GM18868 (cell line): ENCODE results near the gene TTC28.

Source experiments
- ATAC-seq: cut with Tn5 transposase; IDR thresholded peaks from one replicate; pipeline ENCODE4 v1.9.1; 2021; ENCODE audit warnings: mild to moderate bottlenecking, moderate library complexity; ENCODE audit not compliant: unreplicated experiment

Gene TTC28

DNA sequence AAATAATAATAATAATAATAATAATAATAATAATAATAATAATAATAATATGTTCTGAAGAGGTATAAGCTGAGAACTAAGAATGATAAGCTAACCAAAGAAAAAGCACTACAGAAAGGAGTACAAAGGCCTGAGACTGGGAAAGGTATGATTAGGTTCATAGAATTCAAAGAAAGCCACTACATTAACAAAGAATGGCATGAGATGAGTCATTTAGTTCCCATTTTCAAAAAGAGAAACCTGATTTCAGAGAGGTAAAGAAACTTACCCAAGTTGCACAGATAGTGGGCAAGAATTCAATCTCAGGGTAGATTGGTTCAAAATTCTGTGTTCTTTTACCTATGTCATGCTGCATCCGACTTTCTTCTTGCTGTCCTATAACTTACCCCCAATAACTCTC lies 350.9 kb downstream of the TTC28 start:
- ATAC-seq = no peak

DNA sequence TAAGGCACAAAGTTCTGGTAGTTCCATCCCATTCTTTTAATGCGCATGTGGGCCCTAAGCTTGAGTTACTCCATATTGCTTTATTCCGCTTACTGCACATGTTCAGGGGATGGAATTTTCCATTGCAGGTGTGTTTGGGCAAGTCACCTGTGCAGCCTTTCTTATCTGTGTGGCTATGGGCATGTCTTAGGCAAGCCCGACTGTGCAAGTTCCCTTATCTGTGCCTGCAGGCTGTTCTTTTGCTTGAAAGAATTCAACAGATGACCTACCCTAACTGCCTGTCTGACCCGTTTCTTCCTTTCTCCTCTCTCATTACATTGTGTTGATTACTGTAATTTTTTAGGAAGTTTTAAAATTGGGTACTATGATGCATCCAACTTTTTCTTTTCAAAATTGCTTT lies 363.6 kb downstream of the TTC28 start:
- ATAC-seq = no peak

DNA sequence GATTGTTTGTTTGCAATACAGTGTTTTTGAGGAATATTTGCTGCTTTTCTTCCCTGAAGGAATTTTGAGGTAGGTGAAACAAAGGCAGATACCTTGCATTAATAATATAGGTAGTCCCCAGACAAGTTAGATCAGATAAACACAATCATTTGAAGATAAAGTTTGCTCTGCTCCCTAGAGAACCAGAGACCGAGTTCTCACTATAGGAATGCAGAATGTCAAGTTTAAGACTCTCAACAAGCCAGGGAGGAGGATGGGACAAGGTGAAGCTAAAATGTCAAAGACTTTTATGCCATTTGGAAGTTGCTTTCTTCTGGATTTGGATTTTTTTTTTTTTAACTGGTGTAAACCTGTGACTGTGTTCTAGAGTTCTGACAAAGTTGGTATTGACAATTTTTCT lies 364.7 kb downstream of the TTC28 start:
- ATAC-seq = no peak

DNA sequence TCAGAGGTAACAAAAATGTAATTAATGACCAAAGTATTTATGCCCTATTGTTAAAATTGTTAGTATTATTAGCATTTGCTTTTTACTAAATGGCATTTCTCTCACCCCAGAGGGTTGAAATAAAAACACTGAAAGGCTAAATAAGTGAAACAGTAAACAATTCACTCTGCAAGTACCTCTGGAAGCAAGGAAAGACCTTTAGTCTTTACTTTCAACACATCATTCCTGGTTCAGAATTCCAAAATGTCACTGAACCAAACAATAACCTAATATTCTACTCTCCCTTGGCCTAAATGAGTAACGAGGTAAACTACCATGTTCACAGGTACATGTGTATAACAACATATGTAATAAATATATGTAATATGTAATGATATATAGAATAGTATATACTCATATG lies 369.3 kb downstream of the TTC28 start:
- no peak for ATAC-seq

DNA sequence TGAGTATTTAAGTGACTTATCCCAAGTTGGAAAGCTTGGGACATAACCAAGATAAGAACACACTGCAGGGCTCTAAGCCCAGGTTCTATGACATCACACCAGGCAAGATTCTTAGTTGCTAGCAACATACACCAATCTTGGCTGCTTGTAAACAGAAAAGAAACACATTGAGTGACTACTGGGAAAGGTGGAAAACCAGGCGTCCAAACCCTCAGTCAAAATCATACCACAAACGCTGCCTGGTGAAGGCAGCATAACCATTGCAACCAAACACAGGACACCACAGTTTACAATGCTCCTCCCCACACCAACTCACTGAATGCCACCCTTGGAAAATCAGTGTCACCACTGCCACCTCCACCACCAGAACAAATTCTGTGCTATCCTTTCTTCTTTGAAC lies 379.9 kb downstream of the TTC28 start:
- ATAC-seq = no peak

DNA sequence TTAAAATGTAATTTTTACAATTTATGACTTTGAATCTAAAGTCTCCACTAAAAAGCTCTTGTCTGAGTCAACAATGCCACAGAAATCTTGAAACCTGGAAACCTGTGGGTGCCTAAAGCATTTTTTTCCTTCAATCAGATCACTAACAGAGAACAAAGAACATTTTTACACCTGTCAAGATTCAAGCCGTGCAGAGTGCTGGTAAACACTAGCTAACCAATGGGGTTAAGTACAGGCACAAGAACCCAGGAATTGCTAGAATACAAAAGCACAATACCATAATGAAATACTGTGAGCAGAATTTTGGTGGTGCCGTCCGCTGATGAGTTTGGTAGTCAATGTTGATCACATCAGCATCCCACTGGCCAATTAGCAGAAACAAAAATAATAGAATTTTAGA lies 380.3 kb downstream of the TTC28 start:
- no peak for ATAC-seq

DNA sequence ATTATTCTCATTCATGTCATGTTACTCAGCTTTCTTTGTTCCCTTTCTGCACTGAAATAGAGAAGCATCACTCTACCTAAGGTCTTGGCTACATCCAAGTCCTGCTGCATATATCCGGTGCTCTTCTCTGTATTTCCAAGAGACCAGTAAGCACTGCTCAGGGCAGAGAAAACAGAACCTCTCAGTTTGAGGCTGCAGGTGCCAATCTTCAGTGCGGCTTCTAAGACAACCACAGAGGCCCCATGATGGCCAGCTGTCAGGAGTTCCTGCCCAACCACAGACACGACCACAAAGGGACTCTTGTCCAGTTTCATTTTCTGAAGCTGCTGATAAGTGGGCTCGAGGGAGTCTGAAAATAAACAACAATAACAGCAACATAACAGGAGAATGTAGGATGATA lies 382.1 kb downstream of the TTC28 start:
- peak; percentile 57 for ATAC-seq

DNA sequence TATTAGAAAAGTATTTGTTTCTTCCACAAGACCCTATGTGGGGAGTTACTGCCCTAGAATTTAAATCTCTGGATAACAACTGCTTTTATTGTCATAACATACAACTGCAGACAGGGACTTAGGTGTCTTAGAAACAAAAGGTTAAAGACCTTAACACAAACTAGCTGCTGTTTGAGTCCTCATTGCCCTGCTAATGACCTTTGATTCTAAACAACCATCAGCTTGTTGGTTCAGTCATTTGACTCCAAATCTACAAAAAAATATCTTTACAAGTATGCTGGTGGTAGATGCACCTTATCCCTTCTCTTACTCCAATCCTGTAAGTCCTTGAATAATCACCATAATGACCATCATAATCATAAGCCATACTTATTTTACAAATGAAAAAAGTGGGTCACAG lies 383.2 kb downstream of the TTC28 start:
- no peak for ATAC-seq

DNA sequence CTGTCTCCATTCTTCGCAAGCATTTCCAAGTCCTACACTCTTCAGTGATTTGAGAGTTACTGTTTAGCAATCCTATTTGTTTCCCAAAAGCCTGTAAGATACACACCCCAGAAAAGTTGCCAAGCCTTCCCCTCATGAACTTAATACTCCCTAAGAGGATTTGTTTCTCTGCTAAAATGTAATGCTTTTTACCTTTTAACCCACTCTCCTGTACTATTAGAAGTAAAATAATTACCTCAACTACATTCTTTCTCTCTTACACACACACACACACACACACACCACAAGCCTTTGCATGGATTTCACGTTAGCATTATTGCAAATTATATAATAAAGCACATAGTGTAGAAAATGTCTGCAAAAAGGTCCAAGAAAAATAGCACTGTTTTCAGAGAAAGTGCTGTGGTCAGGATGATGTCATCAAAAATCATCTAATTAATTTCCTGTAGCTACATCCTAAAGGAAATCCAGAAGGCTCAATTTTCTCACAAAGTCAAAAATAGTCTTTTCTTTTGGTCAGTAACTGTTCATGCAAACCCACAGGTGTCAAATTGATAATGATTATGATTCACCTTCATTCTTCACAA lies 396.5 kb downstream of the TTC28 start:
- no peak for ATAC-seq

DNA sequence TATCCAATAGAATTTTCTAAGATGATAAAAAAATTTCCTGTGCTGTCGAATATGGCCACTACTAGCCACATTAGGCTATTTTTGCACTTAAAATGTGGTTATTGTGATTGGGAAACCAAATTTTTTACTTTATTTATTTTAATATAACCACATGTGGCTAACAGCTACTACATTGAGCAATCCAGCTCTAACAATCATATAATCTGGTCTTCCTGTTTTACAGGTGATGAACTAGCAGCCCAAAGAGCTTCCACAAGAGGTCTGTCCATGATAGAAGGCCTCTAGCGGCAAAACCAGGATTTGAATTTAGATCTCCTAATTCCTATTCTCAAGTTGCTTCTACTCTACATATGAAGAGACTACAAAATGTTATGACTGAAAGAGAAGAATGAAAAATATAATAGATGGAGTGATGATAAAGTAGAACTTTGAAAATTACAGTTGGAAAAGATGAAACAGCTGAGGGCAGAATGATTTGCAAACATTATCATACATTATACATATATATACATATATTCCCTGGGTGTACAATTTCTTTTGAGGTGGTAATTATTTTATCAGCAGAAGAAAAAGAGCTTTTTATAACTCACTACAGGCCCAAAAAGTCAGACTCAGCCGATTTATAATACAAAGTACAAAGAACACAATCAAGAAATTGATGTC lies 397.1 kb downstream of the TTC28 start:
- no peak for ATAC-seq

DNA sequence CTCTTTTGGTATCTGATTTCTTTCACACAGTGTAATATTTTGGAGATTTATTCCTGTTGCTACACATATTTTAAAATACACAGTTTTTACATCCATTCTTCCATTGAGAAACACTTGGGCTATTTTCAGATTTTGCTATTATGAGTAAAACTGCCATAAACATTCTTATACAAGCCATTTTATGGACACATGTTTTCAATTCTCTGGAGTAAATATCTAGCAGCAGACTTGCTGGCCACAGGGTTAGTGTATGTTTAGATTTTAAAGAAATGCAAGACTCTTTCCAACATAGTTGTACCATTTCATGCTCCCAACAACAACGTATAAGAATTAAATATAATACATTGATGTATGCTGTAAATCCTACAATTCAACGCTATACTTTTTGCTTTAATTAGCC lies 399.8 kb downstream of the TTC28 start:
- no peak for ATAC-seq

DNA sequence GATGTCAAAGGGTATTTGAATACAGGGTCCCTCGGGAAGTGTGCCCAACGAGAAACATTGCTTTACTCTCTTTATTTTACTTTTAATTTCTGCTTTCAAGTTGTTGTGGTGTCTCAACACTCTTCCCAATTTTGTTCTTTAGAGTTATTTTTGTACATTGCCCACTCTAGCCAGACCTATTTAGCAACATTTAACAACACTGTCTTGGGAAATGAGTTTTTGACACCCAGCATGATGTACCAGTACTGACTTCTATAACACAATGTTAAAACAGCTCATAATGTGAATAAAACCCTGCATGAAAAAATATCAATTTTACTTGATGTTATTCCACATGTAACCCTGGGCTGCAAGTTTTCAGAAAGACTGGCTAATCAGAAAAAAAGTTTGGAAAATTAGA lies 410.4 kb downstream of the TTC28 start:
- ATAC-seq = no peak

DNA sequence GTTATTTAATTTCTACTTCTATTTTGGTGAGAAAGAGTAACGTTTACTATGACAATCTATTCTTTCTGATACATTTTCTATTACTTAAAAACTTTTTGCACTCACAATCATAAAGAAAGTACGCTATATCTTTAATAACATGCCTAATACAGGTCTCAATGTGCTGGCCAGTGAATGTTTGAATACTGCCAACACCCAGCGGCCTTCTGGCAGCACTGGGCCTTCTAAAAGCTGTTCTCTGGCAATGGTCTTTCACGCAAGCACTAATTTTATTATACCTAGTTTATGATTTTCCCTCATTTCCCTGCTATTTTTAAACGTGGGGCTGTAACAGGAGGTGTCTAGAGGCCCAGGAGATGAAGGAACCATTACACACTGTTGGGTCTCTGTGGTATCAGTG lies 410.8 kb downstream of the TTC28 start:
- ATAC-seq = no peak

DNA sequence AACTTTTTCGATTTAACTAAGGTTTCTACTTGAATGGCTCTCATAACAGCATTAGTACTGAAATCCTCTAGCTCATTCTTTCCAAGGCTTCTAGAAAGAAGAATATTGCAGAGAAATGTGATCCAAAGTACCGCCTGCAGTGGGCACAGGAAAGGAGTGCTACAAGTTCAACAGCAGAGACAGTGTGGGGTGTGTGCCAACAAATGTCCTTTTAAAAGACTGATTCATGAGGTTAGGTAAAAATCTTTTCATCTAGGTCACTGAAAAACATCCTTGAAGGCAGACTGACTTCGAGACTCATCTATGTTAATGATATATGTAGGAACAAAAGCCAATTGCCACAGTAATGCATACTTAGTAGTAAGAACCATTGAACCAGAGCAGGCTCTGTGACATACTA lies 411.5 kb downstream of the TTC28 start:
- ATAC-seq = no peak

DNA sequence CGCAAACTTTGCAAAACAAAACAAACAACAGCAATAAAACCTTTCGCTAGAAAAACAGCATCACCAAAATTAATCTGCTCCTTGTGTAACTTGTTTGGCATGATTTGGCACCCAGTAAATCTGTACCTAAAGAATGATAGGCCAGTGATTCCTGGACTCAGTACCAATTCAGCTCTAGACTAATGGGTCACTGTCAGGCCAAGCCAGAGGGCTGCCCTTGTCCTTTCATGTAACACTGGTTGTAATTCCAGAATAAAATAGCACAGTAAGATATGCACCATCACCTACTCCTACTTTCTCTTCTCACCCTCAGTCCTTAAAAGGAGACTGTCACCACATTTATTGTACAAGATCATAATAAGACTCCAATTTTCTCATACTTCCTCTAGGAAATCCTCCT lies 419.0 kb downstream of the TTC28 start:
- ATAC-seq = no peak

DNA sequence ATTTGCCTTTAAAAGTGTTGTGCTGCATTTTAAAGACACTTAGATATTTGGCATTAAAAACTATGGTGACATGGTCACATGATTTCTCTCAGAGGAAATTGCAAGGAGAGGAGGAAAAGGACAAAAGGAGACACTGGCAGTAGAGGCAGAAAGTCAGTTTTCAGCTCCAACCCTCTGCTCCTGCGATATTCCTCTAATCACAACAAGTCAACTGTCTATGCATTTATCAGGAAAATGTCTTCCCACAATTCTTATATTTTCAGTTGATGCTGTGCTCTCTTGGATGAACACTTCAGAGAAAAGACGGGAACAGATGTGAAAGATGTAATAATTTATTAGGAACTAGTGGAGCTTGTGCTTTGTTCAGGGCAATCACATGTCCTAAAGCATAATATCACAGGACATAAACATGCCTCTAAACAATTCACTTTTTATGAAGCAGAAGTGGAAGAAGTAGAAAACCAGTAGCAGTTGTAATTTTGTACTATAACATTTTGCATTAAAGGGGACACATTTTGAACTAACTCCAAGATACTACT lies 419.8 kb downstream of the TTC28 start:
- ATAC-seq = no peak

DNA sequence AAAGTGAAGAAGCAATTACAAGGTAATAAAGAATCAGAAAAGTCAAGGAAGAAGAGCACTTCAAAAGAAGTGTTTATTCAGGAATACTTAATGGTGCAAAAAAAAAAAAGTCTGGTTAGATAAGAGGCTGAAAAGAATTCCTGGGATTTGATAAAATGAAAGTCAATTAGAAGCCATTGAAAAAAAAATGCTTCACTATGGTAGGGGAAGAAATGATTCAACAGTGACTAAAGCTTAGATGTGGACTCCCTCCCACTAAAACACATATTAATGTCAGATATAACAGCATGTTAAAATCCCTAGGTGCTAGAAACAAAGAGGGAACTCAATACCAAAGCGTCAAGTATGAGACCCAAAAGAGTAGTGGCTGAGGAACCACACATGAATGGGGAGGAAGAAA lies 425.2 kb downstream of the TTC28 start:
- no peak for ATAC-seq

DNA sequence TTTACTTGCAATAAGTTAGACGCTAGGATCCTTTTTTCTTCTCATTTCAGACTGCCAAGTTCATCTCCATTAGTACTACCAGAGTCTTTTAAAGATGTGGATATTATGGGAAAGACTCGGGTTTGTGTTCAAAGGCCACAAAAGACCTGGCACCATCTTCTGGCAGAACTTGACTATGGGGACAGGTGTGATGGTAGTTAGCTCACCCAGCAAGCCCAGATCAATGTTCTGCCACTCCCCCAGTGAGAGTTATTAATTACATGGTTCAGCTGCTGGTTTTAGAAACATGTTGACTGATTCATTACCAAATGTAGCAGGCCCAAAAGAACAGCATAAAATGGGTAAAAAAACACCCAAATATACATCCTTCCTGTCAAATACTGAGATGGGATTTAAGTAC lies 427.1 kb downstream of the TTC28 start:
- no peak for ATAC-seq

DNA sequence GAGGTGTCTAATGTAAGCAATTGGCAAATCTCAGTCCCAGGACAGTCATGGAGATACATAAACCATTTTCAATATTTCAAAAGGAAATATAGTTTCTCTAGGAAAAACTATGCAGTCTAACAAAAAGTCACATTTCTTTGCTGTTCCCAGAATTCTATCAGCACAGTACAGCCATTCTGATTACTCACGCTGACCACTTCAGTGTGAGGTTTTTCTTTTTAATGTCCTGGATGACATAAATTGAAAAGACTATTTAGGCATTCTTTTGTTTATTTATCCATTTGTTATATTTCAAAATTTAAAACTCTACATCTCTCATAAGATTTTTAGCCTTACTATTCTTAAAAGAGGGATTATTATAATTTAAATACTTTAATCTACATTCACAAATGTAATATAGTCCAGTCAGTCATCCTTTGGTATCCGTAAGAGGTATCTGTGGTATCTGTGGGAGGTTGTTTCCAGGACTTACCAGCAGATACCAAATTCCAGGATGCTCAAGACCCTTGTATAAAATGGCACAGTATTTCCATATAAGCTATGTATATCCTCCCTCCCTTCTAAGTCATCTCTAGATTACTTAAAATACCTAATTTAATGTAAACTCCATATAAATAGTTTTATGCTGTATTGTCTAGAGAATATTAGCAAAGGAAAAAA lies 429.5 kb downstream of the TTC28 start:
- no peak for ATAC-seq

DNA sequence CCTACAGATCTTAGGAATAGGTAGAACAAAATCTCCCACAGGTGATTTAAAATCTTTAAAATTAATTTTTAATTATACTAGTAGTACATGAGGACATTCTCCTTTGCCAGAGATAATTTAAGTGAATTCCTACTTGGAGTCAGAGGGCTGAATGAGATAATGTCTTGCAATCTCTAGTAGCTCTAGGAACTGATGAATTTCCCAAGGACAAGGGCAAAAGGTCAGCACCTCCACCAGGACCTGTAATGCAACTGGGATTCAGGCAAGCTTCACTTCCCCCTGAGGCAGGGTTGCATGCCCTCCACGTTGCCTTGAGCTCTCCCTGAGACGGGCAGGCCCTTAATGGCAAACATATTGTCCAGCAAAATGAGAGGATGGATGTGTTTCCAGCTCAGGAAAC lies 430.2 kb downstream of the TTC28 start:
- no peak for ATAC-seq

DNA sequence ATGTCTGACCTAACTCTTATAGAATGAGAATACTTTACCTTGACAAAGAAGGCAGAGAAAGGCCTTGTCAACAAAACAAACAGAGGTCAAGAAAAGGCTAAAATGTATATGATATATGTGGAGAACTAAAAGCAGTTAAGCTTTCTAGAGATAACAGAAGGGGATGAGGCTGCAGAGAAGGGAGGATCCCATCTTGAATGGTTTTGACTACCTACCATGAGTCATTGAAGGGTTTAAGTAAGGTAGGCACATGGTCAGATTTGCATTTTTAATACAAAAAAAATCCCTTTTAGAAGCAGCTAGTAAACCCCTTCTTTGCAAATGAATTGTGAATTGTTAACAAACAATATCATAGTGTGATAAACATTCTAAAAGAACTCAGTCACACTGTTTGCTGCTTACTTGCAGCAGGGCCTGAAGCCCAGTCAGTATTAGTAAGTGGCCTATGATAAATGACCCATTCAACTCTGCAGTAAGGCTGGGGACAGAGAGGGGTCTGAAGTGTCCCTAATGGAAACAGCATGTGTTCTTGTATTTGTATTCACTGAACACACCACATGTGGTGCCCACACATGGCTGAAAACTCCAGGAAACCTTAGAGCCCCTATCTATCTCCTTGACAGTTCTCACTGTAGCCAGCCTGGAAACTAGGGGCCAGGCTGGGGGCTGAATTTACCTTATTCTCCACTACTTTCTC lies 431.8 kb downstream of the TTC28 start:
- no peak for ATAC-seq

DNA sequence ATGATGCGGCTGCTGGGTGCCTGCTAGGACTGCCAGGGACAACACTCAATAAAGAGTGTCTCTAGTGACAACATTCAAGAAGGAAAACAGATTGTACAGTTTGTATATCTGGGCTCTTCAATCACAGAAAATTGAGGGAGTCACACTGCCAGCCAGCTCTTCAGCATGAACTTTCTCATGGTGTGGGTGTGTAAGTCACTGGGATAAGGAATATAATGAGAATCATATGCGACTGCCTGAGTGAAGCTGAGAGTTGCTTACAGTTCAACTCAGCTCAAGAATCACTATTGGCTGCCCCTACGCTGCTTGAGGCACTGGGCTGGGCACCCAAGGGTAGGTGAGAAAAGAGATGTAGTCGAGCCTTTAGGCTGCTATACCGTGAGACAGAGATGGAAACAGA lies 432.5 kb downstream of the TTC28 start:
- ATAC-seq = no peak
